ENCODE results near the gene MS4A6E.
A peak's percentile ranks its signal among the peaks of the same experiment; 100 is the strongest.

Gene MS4A6E

GRCh38 chr11:60377401-60378136 lies 50.5 kb downstream of the MS4A6E start:
- H3K27ac Mint-ChIP-seq: peak overlapping the region; percentile 52
- peaks cover 15% of the 10 kb centered on the region for H3K4me1 Mint-ChIP-seq

GRCh38 chr11:60378354-60378753 lies 51.3 kb downstream of the MS4A6E start, which contains the start of gene MS4A7:
MS4A7 (plus strand) TSS chr11:60378532; CDS start chr11:60383142, 4,610 bp downstream.
- peak within 1 kb of the TSS; percentile 29 for H3K4me3 Mint-ChIP-seq
- ATAC-seq (no peak), DNase-seq (no peak)
- H3K4me1 Mint-ChIP-seq: peaks cover 15% of the 10 kb centered on the region
- peaks cover 16% of the 10 kb centered on the region for H3K27me3 Mint-ChIP-seq
- no peaks in the 10 kb centered on the region for H3K9me3 Mint-ChIP-seq
- peak within 1 kb of the TSS; percentile 58 for H3K27ac Mint-ChIP-seq
- H3K36me3 Mint-ChIP-seq (ENCODE audit: low read depth): no peaks in the 10 kb centered on the region

More at GRCh38 chr11:60377401-60378136, 50.5 kb downstream of the MS4A6E start:
- ATAC-seq (no peak), DNase-seq (no peak)
- Mint-ChIP-seq H3K36me3 (ENCODE audit: low read depth) (no peaks in the 10 kb centered on the region), H3K27me3 (peaks cover 16% of the 10 kb centered on the region), H3K9me3 (no peaks in the 10 kb centered on the region), H3K4me3 (no peak overlapping the region)

GRCh38 chr11:60389279-60389910 lies 62.3 kb downstream of the MS4A6E start:
- DNase-seq (no peak), ATAC-seq (no peak)
- Mint-ChIP-seq H3K27me3 (peaks cover 2% of the 10 kb centered on the region), H3K9me3 (no peaks in the 10 kb centered on the region), H3K4me3 (no peak overlapping the region), H3K27ac (peak overlapping the region; percentile 32), H3K4me1 (peaks cover 10% of the 10 kb centered on the region), H3K36me3 (ENCODE audit: low read depth) (no peaks in the 10 kb centered on the region)

GRCh38 chr11:60390419-60390818 lies 63.4 kb downstream of the MS4A6E start:
- H3K9me3 Mint-ChIP-seq: no peaks in the 10 kb centered on the region
- ATAC-seq: no peak
- no peak overlapping the region for H3K27ac Mint-ChIP-seq
- no peak overlapping the region for H3K4me3 Mint-ChIP-seq
- no peak for DNase-seq
- H3K27me3 Mint-ChIP-seq: peaks cover 2% of the 10 kb centered on the region
- H3K36me3 Mint-ChIP-seq (ENCODE audit: low read depth): no peaks in the 10 kb centered on the region
- H3K4me1 Mint-ChIP-seq: peaks cover 10% of the 10 kb centered on the region
